CD14-positive monocyte (primary cell): ENCODE results near the gene TRPC1. TPM values are rescaled to one million over a fixed set of nuclear protein-coding genes. Genes with fewer than 3 reads are reported as not detected.

Source experiments
- DNase-seq, 3 donors: peaks; one replicate each; pipeline ENCODE4 v3.0.0-alpha.2; 2011 to 2022
- H2AFZ ChIP-seq: 2 replicates; pipeline ENCODE4 v1.6.0; 2012; ENCODE audit warnings: mild to moderate bottlenecking, low read depth, low read length, inconsistent platforms; ENCODE audit not compliant: insufficient read depth, poor library complexity, severe bottlenecking
- H3K27ac ChIP-seq, 2 donors: 1 replicate in 1 of 2; 2 replicates in 1 of 2; pipeline ENCODE4 v1.5.1; 2012 to 2013; ENCODE audit warnings: low read length in 2 of 2, control low read depth in 1 of 2, inconsistent platforms in 1 of 2, low read depth in 1 of 2, mild to moderate bottlenecking in 1 of 2
- H3K27me3 ChIP-seq, 2 donors: one replicate each; pipeline versions ENCODE4 v1.6.0 to v1.6.1; 2011 to 2013; ENCODE audit warnings: low read length in 2 of 2; ENCODE audit not compliant: control insufficient read depth in 2 of 2, insufficient read depth in 2 of 2
- H3K36me3 ChIP-seq, 2 donors: replicated peaks in 1 of 2; 1 replicate in 1 of 2; 2 replicates in 1 of 2; pipeline versions ENCODE4 v1.5.1 to v1.6.1; 2012 to 2013; ENCODE audit warnings: low read length in 2 of 2, control low read depth in 1 of 2, inconsistent platforms in 1 of 2, mild to moderate bottlenecking in 1 of 2; ENCODE audit not compliant: insufficient read depth in 2 of 2, control insufficient read depth in 1 of 2
- H3K4me1 ChIP-seq, 2 donors: 1 replicate in 1 of 2; 2 replicates in 1 of 2; pipeline versions ENCODE4 v1.5.1 to v1.6.1; 2012 to 2013; ENCODE audit warnings: low read length in 2 of 2, control low read depth in 1 of 2, inconsistent platforms in 1 of 2, mild to moderate bottlenecking in 1 of 2, moderate library complexity in 1 of 2; ENCODE audit not compliant: insufficient read depth in 2 of 2, control insufficient read depth in 1 of 2
- H3K4me2 ChIP-seq: replicated peaks from 2 replicates; pipeline ENCODE3; 2012; ENCODE audit warnings: low read length, moderate library complexity, mild to moderate bottlenecking; ENCODE audit not compliant: poor library complexity, severe bottlenecking; ENCODE audit errors: extremely low read depth
- H3K4me3 ChIP-seq, 3 experiments: fragments of 200-600 bp in 1 of 3; sonication (generic) in 1 of 3; replicated peaks in 1 of 3; 1 replicate in 2 of 3; 2 replicates in 1 of 3; pipeline ENCODE4 v1.5.1; 2011 to 2013; ENCODE audit warnings: low read length in 3 of 3, mild to moderate bottlenecking in 3 of 3, control low read depth in 2 of 3, low read depth in 2 of 3, inconsistent platforms in 1 of 3, moderate library complexity in 1 of 3
- H3K79me2 ChIP-seq: 2 replicates; pipeline ENCODE4 v1.6.0; 2012; ENCODE audit warnings: mild to moderate bottlenecking, control low read depth, inconsistent platforms, low read length, moderate library complexity; ENCODE audit not compliant: insufficient read depth
- H3K9ac ChIP-seq: 2 replicates; pipeline ENCODE4 v1.6.0; 2017; ENCODE audit warnings: low read length, mild to moderate bottlenecking; ENCODE audit not compliant: insufficient read depth, poor library complexity, severe bottlenecking
- H3K9me3 ChIP-seq, 2 donors: replicated peaks in 1 of 2; 1 replicate in 1 of 2; 2 replicates in 1 of 2; pipeline versions ENCODE4 v1.5.1 to v1.6.1; 2012 to 2013; ENCODE audit warnings: low read length in 2 of 2, control low read depth in 1 of 2; ENCODE audit not compliant: control insufficient read depth in 1 of 2, insufficient read depth in 1 of 2
- H4K20me1 ChIP-seq: 2 replicates; pipeline ENCODE4 v1.6.0; 2012; ENCODE audit warnings: mild to moderate bottlenecking, low read length, control low read depth, moderate library complexity; ENCODE audit not compliant: insufficient read depth
- H3K27ac Mint-ChIP-seq, 7 donors: one replicate each; pipeline ENCODE4 v1.8.0; 2020; ENCODE audit warnings: mild to moderate bottlenecking in 7 of 7, mixed read lengths in 7 of 7, moderate library complexity in 6 of 7, inconsistent platforms in 2 of 7
- H3K27me3 Mint-ChIP-seq, 3 donors: one replicate each; pipeline ENCODE4 v1.8.0; 2021 to 2022; ENCODE audit warnings: low read depth in 3 of 3, mild to moderate bottlenecking in 3 of 3, mixed read lengths in 3 of 3, moderate library complexity in 3 of 3, inconsistent platforms in 1 of 3
- H3K36me3 Mint-ChIP-seq, 2 donors: one replicate each; pipeline ENCODE4 v1.8.0; 2020; ENCODE audit warnings: mixed read lengths in 2 of 2, inconsistent platforms in 1 of 2, mild to moderate bottlenecking in 1 of 2
- H3K4me1 Mint-ChIP-seq: one replicate; pipeline ENCODE4 v1.8.0; 2020; ENCODE audit warnings: mild to moderate bottlenecking, mixed read lengths
- H3K4me3 Mint-ChIP-seq, 2 donors: one replicate each; pipeline ENCODE4 v1.8.0; 2020; ENCODE audit warnings: mild to moderate bottlenecking in 2 of 2, mixed read lengths in 2 of 2, moderate library complexity in 1 of 2
- H3K9me3 Mint-ChIP-seq, 7 donors: one replicate each; pipeline ENCODE4 v1.8.0; 2020 to 2022; ENCODE audit warnings: mixed read lengths in 7 of 7, mild to moderate bottlenecking in 6 of 7, moderate library complexity in 6 of 7, inconsistent platforms in 2 of 7
- CTCF ChIP-seq: fragments of 200-600 bp; IDR thresholded peaks from one replicate; pipeline ENCODE4 v1.8.0; 2022; ENCODE audit warnings: antibody characterized with exemption, mild to moderate bottlenecking
- WGBS: methylation state at CpG from one replicate; pipeline ENCODE4 v1.1.5; 2013; ENCODE audit warnings: missing lambda C conversion rate; ENCODE audit not compliant: insufficient coverage; 5-methylcytosine and 5-hydroxymethylcytosine counted together
- intact Hi-C, 2 donors: fragments of 100-400 bp; cut with micrococcal nuclease; formaldehyde crosslinking; loops; one replicate each; pipeline versions ENCODE4 v1.15.0 to v1.15.1; 2023
- polyA plus RNA-seq, 3 donors: library from polyadenylated mRNA; depleted of rRNA in 1 of 3; unstranded in 2 of 3; stranded (reverse) in 1 of 3; fragments of 300-500 nt in 2 of 3; fragments of >200 nt in 1 of 3; fragmentation: Illumina TruSeq in 2 of 3; gene quantifications; 1 replicate in 2 of 3; 2 replicates in 1 of 3; pipeline ENCODE4 v1.2.3, GENCODE V29; 2012 to 2021

The TRPC1 gene
- polyA plus RNA-seq, 3 donors: 0.01 TPM; not detected in 2

- no peak overlapping the region for H3K4me3 ChIP-seq
- no peaks in the 10 kb centered on the region for H3K4me1 ChIP-seq
- Mint-ChIP-seq H3K9me3 (peaks cover 0 to 3% (median 0%) of the 10 kb centered on the region in 7 donors), H3K36me3 (no peaks in the 10 kb centered on the region), H3K4me3 (no peak overlapping the region), H3K27me3 (no peaks in the 10 kb centered on the region), H3K4me1 (no peaks in the 10 kb centered on the region), H3K27ac (no peak overlapping the region)
- H3K79me2 ChIP-seq: no peaks in the 10 kb centered on the region
- H3K9ac ChIP-seq: no peak overlapping the region
- H2AFZ ChIP-seq: no peak overlapping the region
- no peak overlapping the region for H3K27ac ChIP-seq
- H3K27me3 ChIP-seq: no peaks in the 10 kb centered on the region
- WGBS: no CpG with 5 or more reads among the region's 2 CpGs
- H4K20me1 ChIP-seq: no peaks in the 10 kb centered on the region
- intact Hi-C loops: no loop called here
- H3K4me2 ChIP-seq: no peak overlapping the region
- H3K36me3 ChIP-seq: no peaks in the 10 kb centered on the region
- no peaks in the 10 kb centered on the region for H3K9me3 ChIP-seq
- DNase-seq: no peak
- TF ChIP-seq CTCF: no peak
Observed at GRCh38 chr3:142680710-142681109, 43.1 kb upstream of the TRPC1 start.

- no peak overlapping the region for H3K4me2 ChIP-seq
- Mint-ChIP-seq H3K4me3 (no peak overlapping the region), H3K4me1 (peaks cover 3% of the 10 kb centered on the region), H3K9me3 (no peaks in the 10 kb centered on the region), H3K27me3 (no peaks in the 10 kb centered on the region), H3K27ac (no peak overlapping the region), H3K36me3 (no peaks in the 10 kb centered on the region)
- no peaks in the 10 kb centered on the region for H4K20me1 ChIP-seq
- H3K36me3 ChIP-seq: no peaks in the 10 kb centered on the region
- no CpG with 5 or more reads among the region's 2 CpGs for WGBS
- intact Hi-C loops: no loop called here
- H3K9me3 ChIP-seq: no peaks in the 10 kb centered on the region
- H3K27ac ChIP-seq: no peak overlapping the region
- no peak for DNase-seq
- no peak overlapping the region for H3K4me3 ChIP-seq
- H3K27me3 ChIP-seq: no peaks in the 10 kb centered on the region
- H3K79me2 ChIP-seq: no peaks in the 10 kb centered on the region
- H3K4me1 ChIP-seq: no peaks in the 10 kb centered on the region
- H2AFZ ChIP-seq: no peak overlapping the region
- no peak overlapping the region for H3K9ac ChIP-seq
- TF ChIP-seq CTCF: no peak
Observed at GRCh38 chr3:142690613-142691012, 33.2 kb upstream of the TRPC1 start.
